ENCODE measurements around the gene AKR1C4. TPM values are rescaled to one million over a fixed set of nuclear protein-coding genes. Genes with fewer than 3 reads are reported as not detected.

The AKR1C4 gene
- polyA plus RNA-seq, 2 of the 4 experiments (the other 2 are of a cell fraction) = 0.37 to 1.2 TPM

DNA sequence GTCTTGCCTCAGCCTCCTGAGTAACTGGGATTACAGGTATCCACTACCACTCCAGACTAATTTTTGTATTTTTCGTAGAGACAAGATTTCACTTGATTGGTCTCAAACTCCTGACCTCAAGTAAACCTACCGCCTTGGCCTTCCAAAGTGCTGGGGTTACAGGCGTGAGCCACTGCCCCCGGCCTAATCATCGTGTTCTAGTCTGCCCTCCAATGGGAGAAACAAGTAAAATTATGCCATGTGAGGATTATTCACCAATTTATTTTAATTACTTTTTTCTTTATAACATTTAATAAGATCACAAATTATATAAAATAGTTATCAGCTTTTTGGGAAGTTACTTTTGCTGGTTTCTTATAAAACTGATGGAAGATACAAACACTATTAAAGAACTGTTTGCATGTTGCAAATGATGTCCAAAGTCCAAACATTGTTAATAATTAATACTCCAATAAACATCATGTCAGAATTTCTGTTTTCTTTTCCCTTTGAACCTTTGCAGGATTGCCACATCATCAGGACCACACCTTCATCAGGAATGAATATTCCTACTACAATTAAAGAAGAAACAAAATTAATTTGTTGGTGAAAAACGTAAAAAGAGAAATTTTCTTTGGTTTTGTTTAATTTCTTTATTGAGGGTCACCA is 786 bp upstream of the AKR1C4 start (continued):
- TF ChIP-seq, protein P1, sequence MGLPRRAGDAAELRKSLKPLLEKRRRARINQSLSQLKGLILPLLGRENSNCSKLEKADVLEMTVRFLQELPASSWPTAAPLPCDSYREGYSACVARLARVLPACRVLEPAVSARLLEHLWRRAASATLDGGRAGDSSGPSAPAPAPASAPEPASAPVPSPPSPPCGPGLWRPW (IDR thresholded peaks at IDR 0.05) = 0 out of 2 replicates have a peak, but pooled peaks have one; percentile 48
- TF ChIP-seq, protein P2, sequence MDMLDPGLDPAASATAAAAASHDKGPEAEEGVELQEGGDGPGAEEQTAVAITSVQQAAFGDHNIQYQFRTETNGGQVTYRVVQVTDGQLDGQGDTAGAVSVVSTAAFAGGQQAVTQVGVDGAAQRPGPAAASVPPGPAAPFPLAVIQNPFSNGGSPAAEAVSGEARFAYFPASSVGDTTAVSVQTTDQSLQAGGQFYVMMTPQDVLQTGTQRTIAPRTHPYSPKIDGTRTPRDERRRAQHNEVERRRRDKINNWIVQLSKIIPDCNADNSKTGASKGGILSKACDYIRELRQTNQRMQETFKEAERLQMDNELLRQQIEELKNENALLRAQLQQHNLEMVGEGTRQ (IDR thresholded peaks at IDR 0.05) = no peak
- TF ChIP-seq, protein P3, sequence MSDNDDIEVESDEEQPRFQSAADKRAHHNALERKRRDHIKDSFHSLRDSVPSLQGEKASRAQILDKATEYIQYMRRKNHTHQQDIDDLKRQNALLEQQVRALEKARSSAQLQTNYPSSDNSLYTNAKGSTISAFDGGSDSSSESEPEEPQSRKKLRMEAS (IDR thresholded peaks at IDR 0.05) = peak; percentile 47; the same call in 1 of the 2 replicates
- TF ChIP-seq ZSCAN20 (CRISPR knock-in tag; IDR thresholded peaks at IDR 0.05) = no peak; the same call in 1 of the 2 replicates
- TF ChIP-seq, protein P4, sequence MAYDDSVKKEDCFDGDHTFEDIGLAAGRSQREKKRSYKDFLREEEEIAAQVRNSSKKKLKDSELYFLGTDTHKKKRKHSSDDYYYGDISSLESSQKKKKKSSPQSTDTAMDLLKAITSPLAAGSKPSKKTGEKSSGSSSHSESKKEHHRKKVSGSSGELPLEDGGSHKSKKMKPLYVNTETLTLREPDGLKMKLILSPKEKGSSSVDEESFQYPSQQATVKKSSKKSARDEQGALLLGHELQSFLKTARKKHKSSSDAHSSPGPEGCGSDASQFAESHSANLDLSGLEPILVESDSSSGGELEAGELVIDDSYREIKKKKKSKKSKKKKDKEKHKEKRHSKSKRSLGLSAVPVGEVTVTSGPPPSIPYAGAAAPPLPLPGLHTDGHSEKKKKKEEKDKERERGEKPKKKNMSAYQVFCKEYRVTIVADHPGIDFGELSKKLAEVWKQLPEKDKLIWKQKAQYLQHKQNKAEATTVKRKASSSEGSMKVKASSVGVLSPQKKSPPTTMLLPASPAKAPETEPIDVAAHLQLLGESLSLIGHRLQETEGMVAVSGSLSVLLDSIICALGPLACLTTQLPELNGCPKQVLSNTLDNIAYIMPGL (CRISPR knock-in tag; IDR thresholded peaks at IDR 0.05; ENCODE audit: borderline replicate concordance) = no peak
- no peak for TF ChIP-seq NFE2L2 (conservative IDR thresholded peaks at IDR 0.05; ENCODE audit: low read length)
- TF ChIP-seq POLR2A (IDR thresholded peaks at IDR 0.05; ENCODE audit: low read length) = no peak
- no peak for TF ChIP-seq FOSL2 (IDR thresholded peaks at IDR 0.05)
- TF ChIP-seq FOSL2 (CRISPR knock-in tag; IDR thresholded peaks at IDR 0.05) = peak; percentile 42; the same call in 1 of the 2 replicates

DNA sequence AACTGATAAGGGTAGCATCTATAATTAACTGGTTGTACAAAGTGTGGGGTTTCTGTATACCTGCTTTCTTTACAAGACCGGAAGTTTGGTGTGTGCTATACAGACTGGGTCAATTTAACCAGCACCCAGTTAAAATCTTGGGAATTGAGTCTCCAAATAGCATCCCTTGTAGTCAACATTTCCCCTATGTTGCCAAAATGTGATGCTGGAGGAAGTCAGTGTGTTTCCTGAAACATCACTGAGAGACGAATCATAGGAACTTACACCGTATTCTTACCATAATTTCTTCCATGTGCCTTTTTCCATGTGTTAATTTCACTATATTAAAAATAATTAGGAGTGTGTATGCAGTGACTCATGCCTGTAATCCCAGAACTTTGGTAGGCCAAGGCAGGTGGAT is 1.7 kb downstream of the AKR1C4 start:
- POLR2A ChIA-PET = no interaction called here
- CTCF ChIA-PET = interaction anchor here (0.8 to 1.7 kb wide), 2 partner anchors 10 to 85 kb away, joined by 3 to 5 read pairs; no protein-coding TSS in a partner anchor
- WGBS (ENCODE audit: missing lambda C conversion rate) = 94% methylated on average over 3 of the region's 3 CpGs
- no peak for ATAC-seq
- FAIRE-seq = no peak
- peak overlapping the region; percentile 59 to 89; a peak in 5 of 6 replicates for H3K27ac ChIP-seq
- no peak for DNase-seq (ENCODE audit: low read depth in 1 of 2, low spot score in 1 of 2)
- H3K9me3 ChIP-seq = peaks cover 47% of the 10 kb centered on the region
- H3K4me2 ChIP-seq = no peak overlapping the region
- H3K4me3 ChIP-seq = no peak overlapping the region
- TF ChIP-seq, protein P5, sequence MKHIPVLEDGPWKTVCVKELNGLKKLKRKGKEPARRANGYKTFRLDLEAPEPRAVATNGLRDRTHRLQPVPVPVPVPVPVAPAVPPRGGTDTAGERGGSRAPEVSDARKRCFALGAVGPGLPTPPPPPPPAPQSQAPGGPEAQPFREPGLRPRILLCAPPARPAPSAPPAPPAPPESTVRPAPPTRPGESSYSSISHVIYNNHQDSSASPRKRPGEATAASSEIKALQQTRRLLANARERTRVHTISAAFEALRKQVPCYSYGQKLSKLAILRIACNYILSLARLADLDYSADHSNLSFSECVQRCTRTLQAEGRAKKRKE (CRISPR knock-in tag; IDR thresholded peaks at IDR 0.05; ENCODE audit: low read depth) = no peak
- TF ChIP-seq SMC3 (IDR thresholded peaks at IDR 0.05) (no peak), POLR2A (IDR thresholded peaks at IDR 0.05; ENCODE audit: low read length) (no peak), ZSCAN20 (CRISPR knock-in tag; IDR thresholded peaks at IDR 0.05) (no peak), RCOR1 (IDR thresholded peaks at IDR 0.05; ENCODE audit: low read depth, low read length) (no peak), GATA3 (IDR thresholded peaks at IDR 0.05; ENCODE audit: borderline replicate concordance) (no peak), TP53 (CRISPR knock-in tag; IDR thresholded peaks at IDR 0.05) (no peak), HOXB13 (CRISPR knock-in tag; IDR thresholded peaks at IDR 0.05; ENCODE audit: low read depth) (no peak), POLR2AphosphoS2 (conservative IDR thresholded peaks at IDR 0.05; ENCODE audit: low read length) (no peak), KDM1A (IDR thresholded peaks at IDR 0.05; ENCODE audit: low read depth) (no peak)
- TF ChIP-seq, protein P1 (IDR thresholded peaks at IDR 0.05) = no peak
- H3K4me1 ChIP-seq = peaks cover 24% of the 10 kb centered on the region

DNA sequence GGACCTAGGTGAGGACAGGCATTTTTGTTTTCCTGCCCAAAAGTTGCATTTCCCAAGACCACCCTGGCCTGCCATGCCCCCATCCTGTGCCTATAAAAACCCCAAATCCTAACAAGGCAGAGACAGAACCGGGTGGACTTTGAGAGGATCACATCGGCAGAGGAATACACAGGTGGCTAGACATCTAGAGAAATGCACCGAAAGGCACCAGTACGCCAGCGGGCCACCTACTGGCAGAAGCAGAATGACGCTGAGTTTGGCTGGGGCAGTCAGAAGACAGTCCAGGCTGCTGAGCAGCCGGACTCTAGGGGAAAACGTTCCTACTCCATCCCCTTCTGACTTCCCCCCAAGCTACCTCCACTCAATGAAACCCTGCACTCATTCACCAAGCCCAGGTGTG is 2.8 kb downstream of the AKR1C4 start:
- peaks cover 47% of the 10 kb centered on the region for H3K9me3 ChIP-seq
- ATAC-seq (peak in 1 of 2 experiments; percentile 44; a peak in 2 of 6 replicates), DNase-seq (ENCODE audit: low read depth in 1 of 2, low spot score in 1 of 2) (peak in 1 of 2 experiments; percentile 23), FAIRE-seq (no peak)
- peak overlapping the region in 1 of 2 experiments; percentile 59; a peak in 2 of 6 replicates for H3K27ac ChIP-seq
- no peak overlapping the region for H3K4me3 ChIP-seq
- WGBS (ENCODE audit: missing lambda C conversion rate) = 96% methylated on average over 8 of the region's 8 CpGs
- ChIA-PET CTCF (no interaction called here), POLR2A (no interaction called here)
- H3K4me1 ChIP-seq = peaks cover 24% of the 10 kb centered on the region
- no peak overlapping the region for H3K4me2 ChIP-seq
- TF ChIP-seq, protein P3 (IDR thresholded peaks at IDR 0.05) = no peak
- TF ChIP-seq RNF2 (IDR thresholded peaks at IDR 0.05; ENCODE audit: borderline replicate concordance, low read depth) (no peak), HOXB13 (CRISPR knock-in tag; IDR thresholded peaks at IDR 0.05; ENCODE audit: low read depth) (no peak), GATA3 (IDR thresholded peaks at IDR 0.05; ENCODE audit: borderline replicate concordance) (no peak), MAFK (IDR thresholded peaks at IDR 0.05; ENCODE audit: partially characterized antibody) (no peak), ZSCAN20 (CRISPR knock-in tag; IDR thresholded peaks at IDR 0.05) (no peak)
